HG02885 (cell line): ENCODE measurements around the gene AGPAT3.

Experiments
- ATAC-seq: cut with Tn5 transposase; IDR thresholded peaks from one replicate; pipeline ENCODE4 v1.9.1; 2021; ENCODE audit warnings: mild to moderate bottlenecking; ENCODE audit not compliant: unreplicated experiment, poor library complexity

Gene AGPAT3

DNA sequence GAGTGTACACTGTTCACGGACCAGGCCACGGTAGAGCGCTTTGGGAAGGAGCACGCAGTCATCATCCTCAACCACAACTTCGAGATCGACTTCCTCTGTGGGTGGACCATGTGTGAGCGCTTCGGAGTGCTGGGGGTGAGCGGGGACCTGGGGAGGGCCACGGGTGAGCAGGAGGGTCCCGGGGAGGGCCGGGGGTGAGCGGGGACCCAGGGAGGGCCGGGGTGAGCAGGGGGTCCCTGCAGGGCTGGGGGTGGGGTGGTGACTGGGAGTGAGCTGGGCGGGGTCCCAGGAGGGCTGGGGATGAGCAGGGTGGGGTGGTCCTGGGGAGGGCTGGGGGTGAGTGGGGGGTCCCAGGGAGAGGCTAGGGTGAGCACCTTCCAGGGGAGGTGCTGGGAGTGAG is 103.0 kb downstream of the AGPAT3 start:
- no peak for ATAC-seq

DNA sequence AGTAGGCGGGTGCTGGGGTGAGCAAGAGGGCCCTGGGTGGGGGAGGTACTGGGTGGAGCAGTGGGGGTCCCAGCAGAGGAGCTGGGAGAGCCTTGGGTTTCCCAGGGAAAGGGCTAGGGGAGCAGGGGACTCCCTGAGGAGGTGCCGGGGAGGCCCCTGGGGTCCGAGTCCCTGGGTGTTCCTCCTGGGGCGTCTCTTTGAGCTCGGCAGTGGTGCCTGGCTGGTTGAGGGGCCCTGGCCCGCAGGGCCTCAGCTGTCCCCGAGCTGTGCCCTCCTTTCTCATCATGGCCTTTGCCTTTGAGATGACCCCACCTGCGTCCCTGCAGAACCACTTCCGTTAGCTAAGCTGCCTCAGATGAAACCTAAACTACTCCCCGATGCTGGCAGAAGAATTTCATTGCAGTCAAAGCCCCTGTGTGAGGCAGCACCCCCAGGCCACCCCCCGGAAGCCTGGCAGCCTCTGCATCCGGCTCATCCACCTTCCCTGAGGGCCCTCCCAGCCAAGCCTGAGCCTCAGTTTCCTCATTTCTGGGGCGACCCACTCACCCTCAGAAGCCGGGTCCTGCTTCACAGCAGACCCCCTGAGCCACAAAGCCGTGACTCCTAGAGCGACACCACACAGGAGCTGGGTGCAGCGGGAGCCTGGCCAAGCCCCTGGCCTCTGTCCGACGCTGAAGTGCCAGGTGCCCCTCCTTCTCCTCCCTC is 103.5 kb downstream of the AGPAT3 start:
- no peak for ATAC-seq

DNA sequence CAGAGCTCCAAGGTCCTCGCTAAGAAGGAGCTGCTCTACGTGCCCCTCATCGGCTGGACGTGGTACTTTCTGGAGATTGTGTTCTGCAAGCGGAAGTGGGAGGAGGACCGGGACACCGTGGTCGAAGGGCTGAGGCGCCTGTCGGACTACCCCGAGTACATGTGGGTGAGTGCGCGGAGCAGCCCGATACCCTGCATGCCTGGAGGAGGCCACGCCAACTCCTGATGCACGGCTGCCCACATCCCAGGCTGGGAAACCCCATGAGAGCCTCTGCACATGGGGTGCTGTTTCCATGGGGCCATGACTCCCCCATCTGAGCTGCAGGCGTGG is 104.1 kb downstream of the AGPAT3 start:
- ATAC-seq: no peak

DNA sequence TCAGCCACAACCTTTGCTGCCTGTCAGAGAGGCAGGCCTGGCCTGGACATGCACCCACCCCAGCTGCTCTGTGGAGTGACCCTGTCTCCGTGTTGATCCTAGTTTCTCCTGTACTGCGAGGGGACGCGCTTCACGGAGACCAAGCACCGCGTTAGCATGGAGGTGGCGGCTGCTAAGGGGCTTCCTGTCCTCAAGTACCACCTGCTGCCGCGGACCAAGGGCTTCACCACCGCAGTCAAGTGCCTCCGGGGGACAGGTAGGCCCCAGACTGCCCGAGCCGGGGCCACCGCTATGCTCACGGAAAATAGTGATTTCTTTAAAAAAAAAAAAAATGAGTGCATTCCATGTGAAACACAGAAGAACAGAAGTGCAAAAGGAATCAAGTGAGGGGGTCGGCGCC is 105.5 kb downstream of the AGPAT3 start:
- ATAC-seq: no peak

DNA sequence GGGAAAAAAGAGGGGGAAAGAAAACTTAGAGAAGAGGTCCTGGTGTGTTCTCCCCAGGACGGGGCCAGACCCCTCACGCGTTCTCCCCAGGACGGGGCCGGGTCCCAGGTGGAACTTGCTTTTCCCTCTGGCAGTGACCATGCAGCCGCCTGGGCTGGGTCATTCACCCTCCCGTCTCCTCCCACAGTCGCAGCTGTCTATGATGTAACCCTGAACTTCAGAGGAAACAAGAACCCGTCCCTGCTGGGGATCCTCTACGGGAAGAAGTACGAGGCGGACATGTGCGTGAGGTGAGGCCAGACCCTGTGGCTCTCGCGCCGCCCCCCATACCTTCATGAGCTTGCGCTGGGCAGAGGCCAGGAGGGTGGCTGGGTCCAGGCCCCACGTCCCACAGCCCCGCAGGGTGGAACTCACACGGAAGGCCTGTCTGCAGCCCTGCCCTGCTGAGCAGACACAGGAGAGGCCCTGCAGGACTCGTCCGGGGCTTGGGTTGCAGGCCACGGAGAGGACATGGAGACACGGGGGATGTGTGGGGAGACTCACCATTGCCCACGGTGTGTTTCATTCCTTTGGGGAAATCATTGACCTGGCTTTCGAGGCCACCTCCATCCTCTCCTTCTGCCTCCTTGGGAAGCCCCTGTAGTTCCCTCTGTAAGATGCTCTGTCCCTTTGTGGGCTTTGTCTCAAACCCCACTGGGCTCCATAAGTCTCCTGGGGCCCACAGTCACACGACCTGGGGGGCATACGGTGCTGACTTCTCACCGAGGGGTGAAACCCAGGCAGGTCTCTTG is 106.4 kb downstream of the AGPAT3 start:
- no peak for ATAC-seq

DNA sequence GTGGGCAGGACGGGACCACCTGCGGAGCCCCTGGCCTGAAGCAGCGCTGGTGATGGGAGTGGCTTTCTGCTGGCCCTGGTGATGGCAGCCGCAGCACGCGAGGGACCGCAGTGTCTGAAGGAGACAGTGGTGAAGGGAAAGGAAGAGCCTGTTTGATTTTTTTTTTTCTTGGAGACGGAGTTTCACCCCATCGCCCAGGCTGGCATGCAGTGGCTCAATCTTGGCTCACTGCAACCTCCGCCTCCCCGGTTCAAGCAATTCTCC is 106.9 kb downstream of the AGPAT3 start:
- no peak for ATAC-seq

DNA sequence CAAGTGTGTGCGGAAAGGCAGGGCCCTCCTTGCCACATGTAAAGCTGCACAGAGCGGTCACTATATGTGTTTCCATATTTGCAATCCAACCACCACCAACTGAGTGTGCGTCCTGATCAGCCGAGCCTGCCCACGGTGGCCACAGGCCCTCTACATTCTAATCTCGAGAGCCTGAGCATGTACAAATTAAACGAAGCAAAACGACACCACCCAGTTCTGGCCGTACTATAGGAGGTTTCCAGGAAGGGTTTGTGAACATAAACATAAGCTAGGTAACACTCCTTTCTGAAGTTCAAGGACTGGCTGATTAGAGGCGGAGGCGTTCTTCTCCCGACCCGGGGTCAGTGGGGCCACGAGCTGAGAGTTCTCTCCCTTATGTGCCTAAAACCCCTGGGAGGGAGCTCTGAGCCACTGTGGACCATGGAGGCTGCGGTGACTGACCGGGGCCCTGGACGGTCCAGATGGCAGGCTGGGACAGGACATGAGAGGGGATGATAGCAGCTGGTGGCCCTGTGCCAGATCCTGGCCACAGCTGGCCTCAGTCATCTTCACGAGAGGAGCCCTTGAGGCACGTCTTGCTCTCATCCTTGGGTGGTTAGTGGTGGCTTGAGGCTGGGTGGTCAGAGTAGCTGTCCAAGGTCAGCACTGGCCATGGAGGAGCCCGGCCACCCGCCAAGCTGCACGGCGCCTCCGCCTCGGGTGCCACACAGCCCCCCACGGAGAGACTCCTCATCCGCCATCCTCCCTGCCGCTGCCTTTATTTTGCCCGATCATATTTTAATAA is 108.0 kb downstream of the AGPAT3 start:
- no peak for ATAC-seq

DNA sequence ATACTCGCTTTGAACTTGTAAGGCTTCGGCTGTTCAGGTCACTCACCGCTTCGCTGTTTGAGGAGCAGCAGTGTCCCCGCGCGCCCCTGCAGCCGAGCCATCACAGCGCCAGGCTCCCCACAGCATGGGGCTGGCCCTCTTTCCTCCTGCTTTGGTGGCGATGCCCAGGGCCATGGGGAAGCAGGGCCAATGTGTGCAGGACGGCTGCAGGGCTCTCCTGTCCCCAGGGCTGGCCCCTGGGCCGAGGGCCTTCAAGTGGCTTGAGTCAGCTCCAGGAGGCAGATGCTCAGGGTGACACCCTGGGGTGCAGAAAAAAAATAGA is 108.6 kb downstream of the AGPAT3 start:
- ATAC-seq: no peak

DNA sequence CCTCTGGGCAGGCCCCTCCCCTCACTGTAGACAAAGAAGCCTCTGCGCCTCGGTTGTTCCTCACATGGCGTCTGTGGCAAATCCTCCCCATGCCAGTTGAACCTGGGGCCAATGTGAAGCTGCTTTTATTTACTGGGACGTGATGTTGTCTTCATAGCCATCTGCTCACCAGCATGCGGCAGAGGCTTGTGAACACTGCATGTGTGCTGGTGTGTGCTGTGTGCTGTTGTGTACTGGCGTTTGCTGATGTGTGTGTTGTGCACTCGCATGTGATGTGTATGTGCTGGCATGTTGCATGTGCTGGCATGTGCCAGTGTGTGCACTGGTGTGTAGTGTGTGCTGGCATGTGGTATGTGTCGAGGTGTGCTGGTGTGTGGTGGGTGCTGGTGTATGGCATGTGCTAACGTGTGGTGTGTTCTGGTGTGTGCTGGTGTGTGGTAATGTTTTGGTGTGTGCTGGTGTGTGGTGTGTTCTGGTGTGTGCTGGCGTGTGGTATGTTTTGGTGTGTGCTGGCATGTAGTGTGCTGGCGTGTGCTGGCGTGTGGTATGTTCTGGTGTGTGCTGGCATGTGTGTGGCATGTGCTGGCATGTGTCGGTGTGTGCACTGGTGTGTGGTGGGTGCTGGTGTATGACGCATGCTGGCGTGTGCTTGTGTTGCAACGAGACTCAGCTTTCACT is 109.9 kb downstream of the AGPAT3 start:
- no peak for ATAC-seq

DNA sequence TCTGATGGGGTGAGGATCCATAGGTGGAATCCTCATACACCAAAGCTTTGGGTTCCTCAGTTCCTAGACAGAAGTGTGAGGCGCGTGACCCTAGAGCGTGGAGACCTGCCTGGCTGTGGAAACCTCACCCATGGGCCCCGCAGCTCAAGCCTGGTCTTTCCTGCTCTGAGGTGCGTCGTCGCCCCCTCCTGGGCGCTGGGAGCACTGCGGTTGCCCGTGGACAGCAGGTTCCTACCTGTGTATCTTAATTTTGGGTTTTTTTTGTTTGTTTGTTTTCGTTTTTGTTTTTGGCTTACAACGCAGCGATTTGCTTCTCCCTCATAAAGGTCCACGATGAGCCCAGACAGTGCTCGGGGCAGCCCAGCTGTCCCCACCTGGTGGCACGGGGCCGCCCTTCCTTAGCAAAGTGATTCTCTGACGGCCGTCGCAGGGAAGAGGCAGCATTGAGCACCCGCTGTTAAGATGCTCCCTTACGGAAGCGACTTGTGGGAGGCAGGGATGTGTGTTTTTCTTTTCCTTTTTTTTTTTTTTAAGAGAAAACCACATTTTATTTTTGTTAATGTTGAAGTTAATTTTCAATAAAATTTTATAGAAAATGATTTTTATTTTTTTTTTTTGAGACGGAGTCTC is 110.6 kb downstream of the AGPAT3 start:
- ATAC-seq: no peak

DNA sequence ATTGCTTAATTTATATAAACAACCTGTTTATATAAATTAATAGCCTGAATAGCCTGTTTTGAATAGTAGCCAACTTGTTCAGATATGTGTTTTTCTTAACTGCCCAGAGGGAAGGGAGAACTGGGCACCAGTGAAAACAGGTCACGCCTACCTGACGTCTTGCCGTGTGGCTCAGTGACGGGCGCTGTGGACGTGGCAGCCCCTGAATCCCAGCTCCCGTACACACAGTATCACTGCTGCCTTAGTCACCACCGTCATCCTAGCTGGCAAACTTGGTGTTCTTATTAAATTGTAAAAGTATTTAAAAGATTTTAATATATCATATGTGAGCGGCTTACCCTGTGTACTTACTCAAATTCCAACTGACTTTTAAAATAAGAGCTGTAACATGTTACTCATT is 111.6 kb downstream of the AGPAT3 start:
- no peak for ATAC-seq

DNA sequence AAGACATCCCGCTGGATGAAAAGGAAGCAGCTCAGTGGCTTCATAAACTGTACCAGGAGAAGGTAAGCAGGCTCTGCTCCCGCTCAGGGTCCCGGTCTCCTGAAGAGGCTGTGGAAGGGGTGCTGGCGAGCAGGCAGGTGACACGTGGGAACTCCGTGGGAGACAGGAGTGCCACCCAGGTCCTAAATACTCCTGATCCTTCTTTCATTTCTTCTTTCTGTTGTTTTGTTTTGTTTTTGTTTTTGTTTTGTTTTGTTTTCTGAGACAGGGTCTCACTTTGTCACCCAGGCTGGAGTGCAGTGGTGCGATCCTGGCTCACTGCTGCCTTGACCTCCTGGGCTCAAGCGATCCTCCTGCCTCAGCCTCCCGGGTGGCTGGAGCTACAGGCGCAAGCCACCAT is 113.0 kb downstream of the AGPAT3 start:
- ATAC-seq: no peak

DNA sequence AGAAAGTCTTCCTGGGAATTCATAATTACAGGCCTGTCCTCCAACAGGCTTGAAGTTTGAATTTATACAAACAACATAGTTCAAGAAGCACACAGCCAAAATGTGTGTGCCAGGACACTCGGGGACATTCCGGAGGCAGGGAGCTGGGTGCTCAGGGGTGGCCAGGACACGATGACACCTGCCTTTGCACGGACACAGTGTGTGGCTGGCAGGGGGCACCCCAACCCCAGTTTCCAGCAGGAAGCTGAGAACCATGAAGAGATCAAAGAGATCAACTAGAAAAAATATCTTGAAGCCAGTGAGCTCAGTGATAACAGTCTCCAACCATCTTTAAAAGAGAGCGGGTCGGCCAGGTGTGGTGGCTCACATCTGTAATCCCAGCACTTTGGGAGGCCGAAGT is 114.6 kb downstream of the AGPAT3 start:
- ATAC-seq: no peak

DNA sequence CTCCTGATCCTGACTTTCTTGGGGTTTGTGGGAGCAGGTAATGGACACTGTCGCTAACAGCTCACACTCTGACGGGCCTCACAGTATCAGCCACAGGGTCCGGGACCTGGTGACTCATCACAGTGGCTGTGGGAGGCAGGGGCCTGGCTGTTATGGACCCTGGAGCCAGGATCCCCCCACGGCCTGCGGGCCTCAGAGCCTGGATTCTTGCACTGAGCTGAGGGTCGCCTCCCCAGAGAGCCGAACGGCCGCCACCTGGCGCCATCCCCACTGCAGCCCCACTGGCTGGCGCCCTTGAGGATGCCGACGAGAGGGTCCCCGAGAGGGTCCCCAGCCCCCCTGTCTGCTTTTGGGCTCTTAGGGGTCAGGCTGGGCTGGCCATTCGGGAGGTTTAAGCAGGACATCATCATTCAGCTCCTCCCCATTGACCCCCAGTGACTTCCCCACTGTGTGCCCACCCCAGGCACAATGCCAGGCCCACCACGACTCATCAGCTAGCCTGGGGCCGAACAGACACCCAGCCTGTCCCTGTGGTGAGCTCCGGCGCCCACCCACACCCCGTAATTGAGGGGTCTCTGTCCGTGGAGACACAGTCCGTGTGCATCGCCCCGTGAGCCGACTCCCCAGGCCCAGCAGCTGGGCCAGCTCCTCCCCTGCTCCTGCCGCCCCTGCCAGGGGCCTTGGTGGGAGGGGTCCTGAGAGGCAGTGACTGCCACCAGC is 116.3 kb downstream of the AGPAT3 start:
- no peak for ATAC-seq

DNA sequence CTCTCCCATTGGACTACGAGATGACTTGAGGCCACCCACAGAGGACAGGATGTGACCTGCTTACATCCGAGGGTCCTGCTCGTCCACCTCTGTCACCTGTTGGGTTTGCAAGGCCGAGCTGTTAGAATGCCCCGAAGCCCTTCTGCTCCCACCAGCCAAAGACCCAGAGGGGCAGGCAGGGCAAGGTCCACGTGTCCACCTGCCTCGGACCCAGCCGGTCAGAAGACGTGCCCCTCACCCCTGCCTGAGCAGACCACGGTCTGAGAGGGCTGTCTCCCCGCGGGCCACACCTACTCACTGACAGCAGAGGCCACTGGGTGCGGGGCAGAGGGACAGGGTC is 116.8 kb downstream of the AGPAT3 start:
- no peak for ATAC-seq

DNA sequence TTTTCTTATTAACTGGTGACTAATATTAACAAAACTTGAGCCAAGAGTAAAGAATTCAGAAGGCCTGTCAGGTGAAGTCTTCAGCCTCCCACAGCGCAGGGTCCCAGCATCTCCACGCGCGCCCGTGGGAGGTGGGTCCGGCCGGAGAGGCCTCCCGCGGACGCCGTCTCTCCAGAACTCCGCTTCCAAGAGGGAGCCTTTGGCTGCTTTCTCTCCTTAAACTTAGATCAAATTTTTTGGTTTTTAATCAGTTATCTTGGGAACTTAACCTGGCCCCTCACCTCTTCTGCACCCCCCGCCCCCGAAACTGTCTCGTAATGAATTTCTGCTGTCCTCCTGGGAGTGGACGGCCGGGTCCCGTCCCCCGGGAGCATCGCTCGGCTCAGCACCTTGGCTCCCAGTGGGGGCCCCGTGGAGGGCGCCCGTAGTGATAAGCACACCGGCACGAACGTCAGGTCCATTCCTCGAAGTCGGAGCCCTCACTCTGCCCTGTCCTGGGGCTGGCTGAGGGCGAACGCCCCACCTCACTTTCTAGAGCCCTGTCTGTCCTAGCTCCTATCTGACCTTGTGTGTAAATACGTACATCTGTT is 117.6 kb downstream of the AGPAT3 start:
- ATAC-seq: no peak

DNA sequence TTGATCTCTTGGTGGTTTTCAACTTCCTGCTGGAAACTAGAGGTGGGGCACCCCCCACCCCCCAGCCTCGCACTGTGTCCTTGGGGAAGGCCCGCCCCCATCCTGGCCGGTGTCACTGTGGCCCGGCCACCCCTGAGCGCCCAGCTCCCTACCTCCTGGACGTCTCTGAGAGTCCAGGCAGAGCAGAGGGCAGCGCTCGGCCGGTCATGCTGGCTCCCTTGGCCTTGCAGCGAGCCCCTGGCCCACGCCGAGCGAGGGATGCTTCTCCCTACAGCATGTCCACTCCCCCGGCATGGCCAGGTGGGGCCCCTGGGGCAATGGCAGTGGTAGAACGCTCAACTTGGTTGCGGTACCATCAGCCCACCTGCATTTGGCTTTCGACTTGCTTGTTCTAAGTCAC is 118.4 kb downstream of the AGPAT3 start:
- no peak for ATAC-seq

DNA sequence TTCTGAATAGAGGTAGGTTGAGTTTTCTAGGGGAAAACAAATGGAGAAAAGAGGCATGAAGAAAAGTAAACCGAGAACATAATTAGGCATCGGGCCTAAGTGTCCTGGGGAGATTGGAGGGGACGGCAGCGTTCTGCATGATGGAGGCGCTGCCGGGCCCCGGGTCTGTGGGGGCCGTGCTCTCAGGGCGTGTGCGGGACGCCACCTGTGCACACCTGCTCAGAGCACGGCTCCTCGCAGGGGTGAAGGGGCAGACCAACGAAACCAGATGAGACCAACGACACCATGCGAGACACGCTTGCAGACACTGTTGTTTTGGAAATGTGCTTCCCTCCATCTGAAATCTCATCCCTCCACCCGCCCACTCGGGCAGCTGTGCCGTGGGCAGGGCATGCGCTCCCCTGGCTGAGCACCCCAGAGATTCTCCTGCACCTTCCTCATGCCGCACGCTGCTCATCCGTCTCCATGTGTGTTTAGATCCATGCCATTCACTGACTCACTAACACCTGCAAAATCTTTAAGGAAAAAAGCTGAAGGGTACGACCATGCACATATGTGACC is 118.9 kb downstream of the AGPAT3 start:
- ATAC-seq: no peak

DNA sequence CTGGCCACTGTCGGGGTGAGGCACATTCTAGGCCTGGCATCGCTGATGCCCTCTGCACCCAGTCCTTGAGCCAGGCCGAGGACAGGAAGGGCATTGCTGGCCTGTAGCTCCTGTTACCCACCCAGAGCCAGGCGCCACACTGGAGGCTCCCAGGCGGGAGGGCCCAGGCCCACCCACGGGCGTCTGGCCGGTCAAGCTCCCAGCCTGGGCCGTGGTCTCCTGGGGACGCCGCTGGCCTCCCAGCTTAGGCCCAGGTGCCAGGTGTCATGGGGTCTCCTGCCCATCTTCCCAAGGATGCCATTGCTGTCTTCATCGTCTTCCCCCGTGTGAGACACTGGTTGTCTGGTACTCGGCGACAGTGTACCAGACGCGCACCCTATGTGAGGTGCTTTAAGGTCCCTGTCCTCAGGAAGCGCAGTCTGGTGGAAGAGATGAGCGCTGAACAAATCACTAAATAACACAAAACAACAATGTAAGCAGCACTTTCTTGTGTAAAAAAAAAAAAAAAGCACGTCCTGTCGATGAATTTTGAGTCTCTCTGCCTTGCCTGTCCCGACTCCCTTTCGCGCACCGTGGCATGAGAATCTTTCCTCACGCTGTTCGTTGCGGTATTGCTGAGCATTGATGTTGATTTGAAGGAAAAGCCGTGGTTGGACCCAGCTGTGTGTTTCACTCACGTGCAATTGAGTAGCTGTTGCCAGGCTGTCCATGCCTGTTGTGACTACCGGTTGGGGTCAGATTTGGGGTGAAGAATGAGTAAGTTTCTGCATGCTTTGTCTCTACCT is 120.1 kb downstream of the AGPAT3 start:
- ATAC-seq: no peak
